OCI-LY3 (cell line): ENCODE measurements around the gene XKR7.
"Not testable (repeated sequence)": the region's sequence is repeated elsewhere in the genome, so short reads cannot be mapped to it uniquely, and the experiment has no call there.

ENCODE experiments used
- H2AFZ ChIP-seq: fragments of 200-600, 300-600 bp; shearing (Covaris generic); 2 replicates; pipeline ENCODE4 v1.6.0; 2014; ENCODE audit warnings: antibody characterized with exemption, low read depth, low read length
- H3K27ac ChIP-seq: fragments of 200-600, 300-600 bp; sonication (generic); 2 replicates; pipeline ENCODE4 v1.5.1; 2014; ENCODE audit warnings: mild to moderate bottlenecking, low read length, moderate library complexity, mixed read lengths
- H3K27me3 ChIP-seq: fragments of 200-600, 300-600 bp; sonication (generic); 2 replicates; pipeline ENCODE4 v1.6.1; 2014; ENCODE audit warnings: low read depth, low read length, mixed read lengths
- H3K36me3 ChIP-seq: fragments of 200-600, 300-600 bp; sonication (generic); replicated peaks from 2 replicates; pipeline ENCODE3; 2014; ENCODE audit warnings: low read depth, low read length, mixed read lengths
- H3K4me1 ChIP-seq: fragments of 300-600, 200-600 bp; sonication (generic); 2 replicates; pipeline ENCODE4 v1.6.1; 2014; ENCODE audit warnings: low read length, mixed read lengths
- H3K4me2 ChIP-seq: fragments of 200-600, 300-600 bp; sonication (generic); 2 replicates; pipeline ENCODE4 v1.6.1; 2014; ENCODE audit warnings: low read length, mixed read lengths
- H3K4me3 ChIP-seq: fragments of 300-600, 200-600 bp; sonication (generic); 2 replicates; pipeline ENCODE4 v1.5.1; 2014; ENCODE audit warnings: antibody characterized with exemption, mild to moderate bottlenecking, low read length, moderate library complexity
- H3K79me2 ChIP-seq: fragments of 300-600, 200-600 bp; shearing (Covaris generic); 2 replicates; pipeline ENCODE4 v1.6.1; 2014; ENCODE audit warnings: mild to moderate bottlenecking, low read length, mixed read lengths
- H3K9ac ChIP-seq: fragments of 300-600, 200-600 bp; shearing (Covaris generic); 2 replicates; pipeline ENCODE4 v1.6.0; 2014; ENCODE audit warnings: mild to moderate bottlenecking, low read length, moderate library complexity
- H3K9me3 ChIP-seq: fragments of 200-600, 300-600 bp; shearing (Covaris generic); 2 replicates; pipeline ENCODE4 v1.6.1; 2014; ENCODE audit warnings: low read length, mixed read lengths; ENCODE audit not compliant: insufficient read depth
- H4K20me1 ChIP-seq: fragments of 200-600, 300-600 bp; sonication (generic); 2 replicates; pipeline ENCODE4 v1.6.1; 2016; ENCODE audit warnings: low read length, mixed read lengths; ENCODE audit not compliant: insufficient read depth
- CTCF ChIP-seq: fragments of 200-600, 300-600 bp; sonication (generic); IDR thresholded peaks from 2 replicates; pipeline ENCODE4 v1.5.1; 2014; ENCODE audit warnings: antibody characterized with exemption, low read length, low read depth
- EZH2phosphoT487 ChIP-seq: fragments of 200-600 bp; shearing (Covaris generic); IDR thresholded peaks from 2 replicates; pipeline ENCODE4 v1.6.1; 2018; ENCODE audit warnings: antibody characterized with exemption, mixed run types, low read depth

XKR7 gene

GRCh38 chr20:32028647-32029372 is 60.9 kb downstream of the XKR7 start:
- Histone ChIP-seq H4K20me1 (no peaks in the 10 kb centered on the region), H3K9me3 (no peaks in the 10 kb centered on the region), H3K4me1 (peaks cover 28% of the 10 kb centered on the region), H3K36me3 (no peaks in the 10 kb centered on the region), H3K9ac (no peak overlapping the region), H3K4me2 (no peak overlapping the region), H2AFZ (no peak overlapping the region), H3K79me2 (no peaks in the 10 kb centered on the region), H3K4me3 (no peak overlapping the region), H3K27me3 (no peaks in the 10 kb centered on the region), H3K27ac (no peak overlapping the region)
- TF ChIP-seq CTCF (no peak), EZH2phosphoT487 (no peak)

- no peaks in the 10 kb centered on the region for H3K27me3 ChIP-seq
- peaks cover 35% of the 10 kb centered on the region for H3K4me1 ChIP-seq
- no peak overlapping the region for H3K27ac ChIP-seq
- H4K20me1 ChIP-seq: no peaks in the 10 kb centered on the region
- H2AFZ ChIP-seq: no peak overlapping the region
- no peak overlapping the region for H3K4me2 ChIP-seq
- no peak overlapping the region for H3K4me3 ChIP-seq
- H3K79me2 ChIP-seq: no peaks in the 10 kb centered on the region
- H3K9ac ChIP-seq: no peak overlapping the region
- TF ChIP-seq CTCF (no peak), EZH2phosphoT487 (no peak)
- H3K36me3 ChIP-seq: no peaks in the 10 kb centered on the region
- no peaks in the 10 kb centered on the region for H3K9me3 ChIP-seq
Measured at GRCh38 chr20:32029561-32029960, 61.6 kb downstream of the XKR7 start.

GRCh38 chr20:32031007-32031958 is 63.3 kb downstream of the XKR7 start:
- Histone ChIP-seq H3K9me3 (no peaks in the 10 kb centered on the region), H3K4me3 (peak overlapping the region; percentile 78), H3K27me3 (no peaks in the 10 kb centered on the region), H3K79me2 (no peaks in the 10 kb centered on the region), H3K9ac (peak overlapping the region; percentile 61), H2AFZ (peak overlapping the region; percentile 88), H4K20me1 (no peaks in the 10 kb centered on the region), H3K36me3 (no peaks in the 10 kb centered on the region), H3K4me1 (peaks cover 48% of the 10 kb centered on the region), H3K4me2 (peak overlapping the region; percentile 92), H3K27ac (no peak overlapping the region)
- TF ChIP-seq CTCF (peak; percentile 100), EZH2phosphoT487 (no peak)

GRCh38 chr20:32033316-32033715 is 65.4 kb downstream of the XKR7 start:
- H3K27me3 ChIP-seq: no peaks in the 10 kb centered on the region
- no peaks in the 10 kb centered on the region for H4K20me1 ChIP-seq
- 0 out of 2 replicates have a peak, but pooled peaks cover 4% of the 10 kb centered on the region for H3K79me2 ChIP-seq
- H3K36me3 ChIP-seq: peaks cover 14% of the 10 kb centered on the region
- peak overlapping the region; percentile 60 for H2AFZ ChIP-seq
- TF ChIP-seq CTCF: no peak
- TF ChIP-seq EZH2phosphoT487: no peak
- H3K9ac ChIP-seq: peak overlapping the region; percentile 86
- H3K27ac ChIP-seq: peak overlapping the region; percentile 94
- peak overlapping the region; percentile 84 for H3K4me2 ChIP-seq
- peak overlapping the region; percentile 26 for H3K4me3 ChIP-seq
- H3K9me3 ChIP-seq: peaks cover 14% of the 10 kb centered on the region; the same call in 1 of the 2 replicates
- H3K4me1 ChIP-seq: peaks cover 68% of the 10 kb centered on the region

- Histone ChIP-seq H2AFZ (peak overlapping the region; percentile 60), H3K4me1 (peaks cover 72% of the 10 kb centered on the region), H3K9ac (peak overlapping the region; percentile 86), H3K4me2 (peak overlapping the region; percentile 84), H3K9me3 (peaks cover 16% of the 10 kb centered on the region; the same call in 1 of the 2 replicates), H3K36me3 (peaks cover 16% of the 10 kb centered on the region), H3K27ac (peak overlapping the region; percentile 94), H3K4me3 (peak overlapping the region; percentile 58)
- H3K27me3 ChIP-seq, H4K20me1 ChIP-seq, H3K79me2 ChIP-seq: not testable (repeated sequence)
Measured at GRCh38 chr20:32033721-32034120, 65.8 kb downstream of the XKR7 start.
